T-helper 1 cell (primary cell): Measurements from ENCODE around the gene ZNF616.
A peak's percentile ranks its signal among the peaks of the same experiment; 100 is the strongest.

Experiments used
- DNase-seq, 5 donors: peaks; one replicate each; pipeline ENCODE4 v3.0.0-alpha.2; 2012 to 2020
- total RNA-seq, 4 donors: gene quantifications; one replicate each; lab custom pipeline; 2026; lab: John Stamatoyannopoulos, UW

The ZNF616 gene
- total RNA-seq = 3.0 to 11.8 (median 7.3) reads per million in 4 donors

GRCh38 chr19:52139252-52140031, at the start of gene ZNF616:
Gene ZNF616, minus strand, starts transcription at chr19:52139938. Its CDS starts 9,426 bp downstream, at chr19:52130512.
- DNase-seq = peak; percentile 57 to 97 (median 67)

DNA sequence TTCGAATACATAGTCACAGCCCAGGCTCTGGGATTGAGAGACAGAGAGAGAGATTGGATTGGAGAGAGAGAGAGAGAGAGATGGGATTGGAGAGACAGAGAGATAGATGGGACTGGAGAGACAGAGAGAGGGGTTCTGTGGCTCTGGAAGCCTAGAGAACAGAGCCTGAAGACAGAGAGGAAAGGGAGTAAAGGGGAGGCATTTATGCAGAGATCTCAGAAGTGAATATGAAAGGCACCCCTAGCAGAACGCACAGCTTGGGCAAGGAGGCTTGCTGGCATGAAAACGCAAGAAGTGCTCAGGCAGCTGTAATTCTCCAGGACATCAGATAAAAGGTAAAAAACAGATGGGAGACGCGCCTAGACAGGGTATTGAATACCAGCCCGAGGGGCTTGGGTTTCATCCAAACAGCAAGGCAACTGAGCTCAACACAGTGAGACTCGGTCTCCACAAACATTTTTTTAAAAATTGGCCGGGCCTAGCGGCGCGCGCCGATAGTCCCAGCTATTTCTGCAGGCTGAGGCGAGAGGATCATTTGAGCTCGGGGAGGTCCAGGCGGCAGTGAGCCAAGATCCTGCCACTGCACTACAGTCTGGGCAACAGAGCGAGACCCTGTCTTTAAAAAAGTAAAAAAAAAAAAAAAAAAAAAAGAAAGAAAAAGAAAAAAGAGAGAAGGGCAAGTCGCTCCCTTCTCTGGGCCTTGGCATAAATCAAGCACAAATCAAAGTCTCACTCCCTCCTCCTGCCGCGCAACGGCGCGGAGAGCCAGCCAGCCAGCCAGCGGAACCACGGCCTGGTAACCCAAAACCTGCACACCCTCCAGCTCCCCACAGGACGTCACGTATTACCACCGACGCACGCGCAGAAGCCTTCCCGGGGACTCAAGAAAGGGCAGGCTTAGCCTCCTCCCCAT, 49.3 kb upstream of the ZNF616 start:
- no peak for DNase-seq

GRCh38 chr19:52187407-52187806, 47.7 kb upstream of the ZNF616 start:
- DNase-seq = no peak

GRCh38 chr19:52176574-52176973, 36.8 kb upstream of the ZNF616 start:
- no peak for DNase-seq

- DNase-seq = no peak
Measured at GRCh38 chr19:52172347-52172746, 32.6 kb upstream of the ZNF616 start.

DNA sequence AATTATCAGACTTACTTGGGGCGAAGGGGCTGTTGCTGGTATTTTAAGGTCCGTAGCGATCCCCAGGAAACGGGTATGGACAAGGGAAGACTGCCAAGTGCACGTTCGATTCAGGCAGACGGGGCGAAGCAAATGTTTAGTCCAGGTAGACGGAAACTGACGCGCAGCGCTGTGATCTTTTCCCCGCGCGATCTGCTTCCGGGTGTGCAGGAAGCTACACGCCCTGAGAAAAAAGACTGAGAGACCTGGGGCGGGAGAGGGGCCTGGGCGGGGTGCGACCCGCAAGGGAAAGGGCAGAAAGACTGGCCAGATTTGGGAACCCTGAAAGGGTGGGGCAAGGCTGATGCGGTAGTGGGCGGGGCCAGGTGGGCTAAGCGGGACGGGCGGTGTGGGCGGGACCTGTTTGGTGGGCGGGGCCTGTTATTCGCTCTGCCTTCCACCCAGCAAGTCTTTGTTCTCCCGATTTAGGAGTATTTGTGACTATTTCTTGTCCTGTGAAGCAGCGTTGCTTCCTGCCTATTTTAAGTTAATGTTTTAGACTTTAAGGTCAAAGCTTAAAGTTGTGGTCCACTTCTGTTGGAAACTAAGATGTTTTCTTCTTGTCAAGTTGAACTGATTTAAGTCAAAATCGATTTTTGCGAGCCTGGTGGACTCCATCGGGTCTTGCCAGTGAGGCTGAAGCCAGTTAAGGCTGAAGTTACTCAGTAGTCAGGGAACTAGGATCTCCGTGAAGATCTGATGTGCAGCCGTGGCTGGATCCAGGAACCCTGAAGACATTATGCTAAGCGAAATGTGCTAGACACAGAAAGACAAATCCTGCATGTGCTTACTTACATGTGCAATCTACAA, 31.8 kb upstream of the ZNF616 start, which contains the start of gene ZNF836:
TSS of gene ZNF836 (minus strand) at position 301 of the 849 bp plus-strand sequence. CDS start 3,549 bp downstream, outside the sequence.
- peak; percentile 87 to 92 (median 91) for DNase-seq

- DNase-seq = no peak
Measured at GRCh38 chr19:52170863-52171320, 31.2 kb upstream of the ZNF616 start.

GRCh38 chr19:52170304-52170703, 30.6 kb upstream of the ZNF616 start:
- no peak for DNase-seq

GRCh38 chr19:52155596-52156359, 16.0 kb upstream of the ZNF616 start:
- DNase-seq = no peak

DNA sequence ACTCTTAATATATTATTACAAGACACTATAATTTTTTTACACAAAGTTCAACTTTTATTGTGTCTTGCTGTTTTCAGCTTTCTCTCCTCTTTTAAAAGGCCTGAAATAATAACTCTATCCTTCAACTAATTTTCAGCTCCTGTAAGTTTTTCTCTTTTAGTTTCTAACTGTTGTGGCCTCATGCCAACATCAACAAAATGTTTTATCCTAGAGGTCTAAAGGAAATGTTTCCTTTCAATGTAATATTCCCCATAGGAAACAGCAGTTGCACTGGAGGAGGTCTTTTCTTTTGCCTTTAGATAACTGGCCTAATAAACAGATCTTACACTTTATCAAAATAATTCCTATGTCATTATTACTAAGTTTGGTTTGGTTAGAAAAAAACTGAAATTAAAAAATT, 8.5 kb upstream of the ZNF616 start:
- DNase-seq = no peak

GRCh38 chr19:52142001-52142595, 2.4 kb upstream of the ZNF616 start:
- DNase-seq = no peak

DNA sequence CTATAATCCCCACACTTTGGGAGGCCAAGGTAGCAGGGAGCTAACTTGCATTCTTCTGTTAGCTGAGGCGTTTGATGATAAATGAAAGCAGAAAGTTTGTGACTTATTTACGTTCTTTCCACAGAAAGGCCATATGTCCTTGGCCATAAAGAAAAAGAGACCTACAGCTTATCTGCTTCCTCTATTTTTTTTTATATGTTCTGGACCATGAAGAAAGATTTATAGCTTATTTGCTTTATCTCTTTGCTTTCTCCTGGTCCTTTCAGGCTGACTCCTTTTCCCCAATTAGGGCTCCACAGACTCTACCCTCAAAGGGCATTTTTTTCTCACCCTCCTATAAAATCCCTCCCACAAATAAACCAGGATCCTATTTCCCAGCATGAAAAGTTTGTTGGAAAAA, 1.5 kb upstream of the ZNF616 start:
- DNase-seq = no peak

GRCh38 chr19:52140032-52140710, 433 bp upstream of the ZNF616 start:
- DNase-seq = peak in 3 of 5 donors; percentile 97 to 98 (median 97)

GRCh38 chr19:52138983-52139251, 821 bp downstream of the ZNF616 start:
- no peak for DNase-seq

DNA sequence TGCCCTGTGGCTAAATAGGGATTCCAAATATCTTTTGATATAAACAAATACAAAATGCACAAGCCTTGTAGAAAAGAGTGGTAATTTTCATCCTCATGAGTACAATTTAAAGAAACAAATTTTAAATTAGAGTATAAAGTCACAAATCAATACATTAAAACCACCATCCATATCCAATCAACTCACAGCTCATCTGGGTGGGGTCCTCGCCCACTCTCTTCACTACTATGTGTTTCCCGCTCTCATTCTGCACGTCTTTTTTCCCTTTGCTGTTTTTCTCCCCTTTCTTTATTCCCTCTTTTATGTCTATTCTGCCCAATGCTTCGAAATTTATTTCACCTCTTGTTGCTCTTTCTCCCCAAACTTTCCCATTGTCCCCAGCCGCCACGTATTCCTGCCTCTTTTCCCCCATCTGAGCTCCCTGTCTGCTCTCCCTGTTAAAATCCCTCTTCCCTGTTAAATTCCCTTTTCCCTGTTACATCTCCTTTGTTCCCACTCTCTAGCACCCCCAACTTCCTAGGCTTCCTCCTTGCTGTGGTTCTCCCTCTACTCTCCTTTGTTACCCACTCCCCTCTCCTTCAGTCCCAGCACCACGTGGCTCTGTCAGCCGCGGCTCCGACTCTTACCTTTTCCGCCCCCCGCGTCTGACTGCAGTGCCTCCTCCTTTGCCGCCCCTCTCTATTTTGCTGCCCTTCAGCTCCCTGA, 1.3 kb downstream of the ZNF616 start:
- DNase-seq = no peak

GRCh38 chr19:52120286-52120685, 19.5 kb downstream of the ZNF616 start:
- DNase-seq = no peak

DNA sequence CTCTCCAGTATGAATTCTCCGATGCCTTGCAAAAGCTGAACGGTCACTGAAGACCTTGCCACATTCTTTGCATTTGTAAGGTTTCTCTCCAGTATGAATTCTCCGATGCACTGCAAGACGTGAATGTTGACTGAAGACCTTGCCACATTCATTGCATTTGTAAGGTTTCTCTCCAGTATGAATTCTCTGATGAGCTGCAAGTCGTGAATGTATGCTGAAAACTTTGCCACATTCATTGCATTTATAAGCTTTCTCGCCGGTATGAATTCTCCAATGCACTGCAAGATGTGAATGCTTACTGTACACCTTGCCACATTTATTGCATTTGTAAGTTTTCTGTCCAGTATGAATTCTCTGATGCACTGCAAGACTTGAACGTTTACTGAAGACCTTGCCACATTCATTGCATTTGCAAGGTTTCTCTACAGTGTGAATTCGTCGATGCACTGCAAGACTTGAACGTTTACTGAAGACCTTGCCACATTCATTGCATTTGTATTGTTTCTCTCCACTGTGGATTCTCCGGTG, 24.1 kb downstream of the ZNF616 start:
- DNase-seq = no peak

DNA sequence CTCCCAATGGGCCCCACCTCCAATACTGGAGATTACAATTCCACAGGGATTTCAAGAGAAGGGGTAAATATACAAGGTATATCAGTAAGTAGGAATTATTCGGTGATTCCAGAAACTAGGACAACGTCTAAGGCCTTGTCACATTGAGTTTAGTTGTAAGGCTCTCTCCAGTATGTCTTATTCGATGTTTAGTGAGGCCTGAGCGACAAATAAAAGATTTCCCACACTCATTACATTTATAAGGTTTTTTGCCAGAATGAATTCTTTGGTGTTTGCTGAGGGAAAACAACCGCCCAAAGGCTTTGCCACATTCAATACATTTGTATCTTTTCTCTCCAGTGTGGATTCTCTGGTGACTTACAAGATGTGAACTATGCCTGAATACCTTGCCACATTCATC, 25.0 kb downstream of the ZNF616 start:
- DNase-seq = no peak

DNA sequence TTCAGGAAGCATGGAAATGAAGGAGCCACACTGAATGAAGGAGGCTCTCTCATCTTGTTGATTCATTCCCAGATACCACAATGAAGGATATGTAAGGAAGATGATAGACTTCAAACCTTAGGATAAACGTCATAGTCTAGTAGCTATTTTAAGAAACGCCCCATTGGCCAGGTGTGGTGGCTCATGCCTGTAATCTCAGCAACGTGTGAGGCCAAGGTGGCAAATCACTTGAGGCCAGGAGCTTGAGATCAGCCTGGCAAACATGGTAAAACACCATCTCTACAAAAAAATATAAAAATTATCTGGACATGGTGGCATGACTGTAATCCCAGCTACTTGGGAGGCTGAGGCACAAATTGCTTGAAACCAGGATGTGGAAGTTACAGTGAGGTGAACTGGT, 27.1 kb downstream of the ZNF616 start:
- no peak for DNase-seq

DNA sequence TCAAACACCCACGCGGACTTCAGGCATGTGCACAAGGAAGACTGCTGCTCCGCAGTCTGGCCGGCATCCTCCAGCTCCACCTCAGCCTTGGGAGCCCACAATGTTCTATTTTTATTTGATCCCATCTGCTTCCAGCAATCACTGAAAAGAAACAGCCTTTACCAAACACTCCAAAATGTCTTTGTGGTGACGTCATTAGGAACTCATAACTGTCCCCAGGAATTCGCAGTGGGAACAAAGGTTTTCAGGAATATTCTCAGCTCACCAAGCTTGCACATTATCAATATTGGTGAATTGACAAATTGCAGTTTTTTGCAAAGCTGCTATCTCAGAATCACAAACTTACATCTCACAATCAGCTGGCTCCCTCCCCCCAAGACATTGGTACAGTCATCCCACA, 29.0 kb downstream of the ZNF616 start:
- no peak for DNase-seq
